ENCODE data around the gene CACFD1. TPM values are rescaled to one million over a fixed set of nuclear protein-coding genes. Genes with fewer than 3 reads are reported as not detected.

CACFD1 gene
- total and polyA plus RNA-seq, 9 of the 15 experiments (the other 6 are each of a cell fraction or from before 2014, with no cell fraction given), result 0.11 to 1.4 (median 1.1) TPM; not detected in 2

GRCh38 chr9:133506653-133507038 is 46.9 kb downstream of the CACFD1 start (continued):
- TF ChIP-seq ZNF740 (CRISPR knock-in tag; IDR thresholded peaks at IDR 0.05) (0 out of 2 replicates have a peak, but pooled peaks have one; percentile 40), ZNF740 (tag; IDR thresholded peaks at IDR 0.05) (no peak), PRDM10 (IDR thresholded peaks at IDR 0.05; ENCODE audit: partially characterized antibody) (peak; percentile 48), TSHZ1 (CRISPR knock-in tag; IDR thresholded peaks at IDR 0.05) (no peak), SMARCA5 (IDR thresholded peaks at IDR 0.05) (no peak), ZNF165 (CRISPR knock-in tag; IDR thresholded peaks at IDR 0.05; ENCODE audit: borderline replicate concordance) (no peak), PTTG1 (tag; IDR thresholded peaks at IDR 0.05; ENCODE audit: low read depth) (no peak), MCM7 (IDR thresholded peaks at IDR 0.05) (no peak), ZNF224 (CRISPR knock-in tag; IDR thresholded peaks at IDR 0.05) (no peak), EP300 (IDR thresholded peaks at IDR 0.05; ENCODE audit: low read length) (0 out of 2 replicates have a peak, but pooled peaks have one; percentile 4), TSC22D4 (tag; IDR thresholded peaks at IDR 0.05) (no peak), BHLHE40 (IDR thresholded peaks at IDR 0.05; ENCODE audit: low read length) (peak; percentile 57), ZNF3 (CRISPR knock-in tag; IDR thresholded peaks at IDR 0.05) (no peak), CHCHD3 (CRISPR knock-in tag; IDR thresholded peaks at IDR 0.05) (no peak), THAP12 (CRISPR knock-in tag; IDR thresholded peaks at IDR 0.05) (no peak), ZBTB49 (CRISPR knock-in tag; IDR thresholded peaks at IDR 0.05; ENCODE audit: borderline replicate concordance) (no peak), NFIC (IDR thresholded peaks at IDR 0.05) (peak; percentile 34)
